GM06990 (cell line): ENCODE measurements around the gene PAXX.

ENCODE experiments used
- DNase-seq: peaks from one replicate; pipeline ENCODE4 v3.0.0-alpha.2; 2011; ENCODE audit not compliant: insufficient read length; ENCODE audit errors: extremely low read depth
- H3K27me3 ChIP-seq: replicated peaks from 2 replicates; pipeline ENCODE4 v1.6.0; 2011; ENCODE audit warnings: low read length; ENCODE audit not compliant: control insufficient read depth, insufficient read depth
- H3K36me3 ChIP-seq: 2 replicates; pipeline ENCODE4 v1.5.1; 2011; ENCODE audit warnings: low read length; ENCODE audit not compliant: control insufficient read depth, insufficient read depth
- H3K4me3 ChIP-seq: replicated peaks from 2 replicates; pipeline ENCODE4 v1.5.1; 2011; ENCODE audit warnings: low read depth, mild to moderate bottlenecking, control low read depth, low read length
- CTCF ChIP-seq: IDR thresholded peaks from 2 replicates; pipeline ENCODE4 v1.5.1; 2011; ENCODE audit warnings: low read length, control low read depth, mild to moderate bottlenecking, inconsistent platforms; ENCODE audit not compliant: insufficient read depth, poor library complexity, severe bottlenecking

The PAXX gene

GRCh38 chr9:136960212-136960937 lies 31.8 kb upstream of the PAXX start:
- TF ChIP-seq CTCF, result no peak
- DNase-seq, result no peak
- H3K36me3 ChIP-seq, result no peaks in the 10 kb centered on the region
- H3K4me3 ChIP-seq, result no peak overlapping the region
- H3K27me3 ChIP-seq, result no peaks in the 10 kb centered on the region; the same call in 1 of the 2 replicates

GRCh38 chr9:136960938-136961275 lies 31.3 kb upstream of the PAXX start:
- Histone ChIP-seq H3K36me3 (no peaks in the 10 kb centered on the region), H3K4me3 (no peak overlapping the region), H3K27me3 (no peaks in the 10 kb centered on the region; the same call in 1 of the 2 replicates)
- no peak for DNase-seq
- TF ChIP-seq CTCF, result no peak

- Histone ChIP-seq H3K27me3 (no peaks in the 10 kb centered on the region; the same call in 1 of the 2 replicates), H3K36me3 (no peaks in the 10 kb centered on the region), H3K4me3 (no peak overlapping the region)
- no peak for TF ChIP-seq CTCF
- no peak for DNase-seq
Measured at GRCh38 chr9:136961279-136962065, 30.8 kb upstream of the PAXX start.

GRCh38 chr9:136962163-136962562 lies 30.1 kb upstream of the PAXX start:
- H3K4me3 ChIP-seq, result no peak overlapping the region
- no peaks in the 10 kb centered on the region for H3K36me3 ChIP-seq
- TF ChIP-seq CTCF, result no peak
- DNase-seq, result no peak
- no peaks in the 10 kb centered on the region; the same call in 1 of the 2 replicates for H3K27me3 ChIP-seq

GRCh38 chr9:136962701-136963248 lies 29.4 kb upstream of the PAXX start:
- no peak for DNase-seq
- no peaks in the 10 kb centered on the region; the same call in 1 of the 2 replicates for H3K27me3 ChIP-seq
- no peak overlapping the region for H3K4me3 ChIP-seq
- TF ChIP-seq CTCF, result no peak
- H3K36me3 ChIP-seq, result no peaks in the 10 kb centered on the region
